ENCODE results near the gene CCDC88C. TPM values are rescaled to one million over a fixed set of nuclear protein-coding genes. Genes with fewer than 3 reads are reported as not detected.
A peak's percentile ranks its signal among the peaks of the same experiment; 100 is the strongest.

CCDC88C gene
- total and polyA plus RNA-seq, 2 experiments from 2014 or later = 23.6 to 60.7 TPM

DNA sequence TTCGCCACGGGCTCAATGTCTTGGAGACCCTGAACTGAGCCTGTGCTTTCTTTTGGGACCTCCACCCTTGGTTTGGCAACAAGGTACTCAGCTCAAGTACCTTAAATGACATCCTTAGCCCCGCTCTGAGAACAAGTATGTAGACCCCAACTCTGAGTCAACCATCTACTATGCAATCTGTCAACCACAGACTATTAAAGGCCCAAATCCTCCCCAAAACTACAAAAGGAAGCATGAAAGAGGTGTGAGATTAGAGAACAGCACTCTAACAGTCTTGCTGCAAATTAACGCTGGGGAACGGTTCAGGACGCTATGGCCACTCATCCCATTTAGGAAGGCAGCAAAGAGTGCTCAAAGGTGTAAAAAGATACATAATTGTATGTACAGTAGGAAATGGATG, 52.1 kb downstream of the CCDC88C start:
- H2AFZ ChIP-seq = no peak overlapping the region
- peaks cover 33% of the 10 kb centered on the region for H4K20me1 ChIP-seq (replicated peaks; ENCODE audit: insufficient read depth)
- no peaks in the 10 kb centered on the region for H3F3A ChIP-seq (replicated peaks; ENCODE audit: low read depth)
- H3K9me2 ChIP-seq (ENCODE audit: insufficient read depth) = no peaks in the 10 kb centered on the region
- H3K4me2 ChIP-seq = no peak overlapping the region
- peaks cover 92% of the 10 kb centered on the region for H3K79me2 ChIP-seq (replicated peaks; ENCODE audit: insufficient read depth)
- H3K4me1 ChIP-seq (ENCODE audit: insufficient read depth) = peaks cover 23% of the 10 kb centered on the region; the same call in 1 of the 2 replicates
- H3K36me3 ChIP-seq (ENCODE audit: insufficient read depth) = no peaks in the 10 kb centered on the region
- Mint-ChIP-seq H3K4me1 (peaks cover 49% of the 10 kb centered on the region), H3K4me3 (no peak overlapping the region), H3K27ac (no peak overlapping the region), H3K36me3 (ENCODE audit: low read depth) (no peaks in the 10 kb centered on the region), H3K27me3 (ENCODE audit: insufficient read depth, low read depth, poor library complexity) (peaks cover 12% of the 10 kb centered on the region), H3K9me3 (no peaks in the 10 kb centered on the region)
- H3K27ac ChIP-seq (ENCODE audit: low read depth) = no peak overlapping the region
- no peaks in the 10 kb centered on the region for H3K27me3 ChIP-seq (ENCODE audit: insufficient read depth)
- DNase-seq (ENCODE audit: low spot score) (no peak), ATAC-seq (no peak)
- no peak overlapping the region for H3K4me3 ChIP-seq
- TF ChIP-seq EZH2 (IDR thresholded peaks at IDR 0.05; ENCODE audit: low read depth, unreplicated experiment) (no peak), POLR2AphosphoS5 (IDR thresholded peaks at IDR 0.05; ENCODE audit: low read depth) (no peak), STAT1 (IDR thresholded peaks at IDR 0.05; ENCODE audit: unreplicated experiment) (no peak), ZNF462 (CRISPR knock-in tag; IDR thresholded peaks at IDR 0.05) (no peak)

GRCh38 chr14:91364524-91365270, 52.9 kb downstream of the CCDC88C start:
- Histone ChIP-seq H3K36me3 (ENCODE audit: insufficient read depth) (no peaks in the 10 kb centered on the region), H3K4me3 (no peak overlapping the region), H3K9me2 (ENCODE audit: insufficient read depth) (no peaks in the 10 kb centered on the region), H3K4me2 (no peak overlapping the region), H3K27me3 (ENCODE audit: insufficient read depth) (no peaks in the 10 kb centered on the region), H3K79me2 (replicated peaks; ENCODE audit: insufficient read depth) (peaks cover 85% of the 10 kb centered on the region), H2AFZ (no peak overlapping the region), H4K20me1 (replicated peaks; ENCODE audit: insufficient read depth) (peaks cover 33% of the 10 kb centered on the region), H3K4me1 (ENCODE audit: insufficient read depth) (peaks cover 14% of the 10 kb centered on the region; the same call in 1 of the 2 replicates), H3K27ac (ENCODE audit: low read depth) (no peak overlapping the region), H3F3A (replicated peaks; ENCODE audit: low read depth) (no peaks in the 10 kb centered on the region)
- peaks cover 40% of the 10 kb centered on the region for H3K4me1 Mint-ChIP-seq
- no peak overlapping the region for H3K4me3 Mint-ChIP-seq
- DNase-seq (ENCODE audit: low spot score) = no peak
- H3K36me3 Mint-ChIP-seq (ENCODE audit: low read depth) = no peaks in the 10 kb centered on the region
- peak overlapping the region; percentile 52; the same call in 1 of the 2 replicates for H3K27ac Mint-ChIP-seq
- no peaks in the 10 kb centered on the region for H3K9me3 Mint-ChIP-seq
- ATAC-seq = no peak
- peaks cover 8% of the 10 kb centered on the region for H3K27me3 Mint-ChIP-seq (ENCODE audit: insufficient read depth, low read depth, poor library complexity)
- no peak for TF ChIP-seq EZH2phosphoT487 (IDR thresholded peaks at IDR 0.05; ENCODE audit: unreplicated experiment)
- TF ChIP-seq JUNB (IDR thresholded peaks at IDR 0.05; ENCODE audit: unreplicated experiment) = no peak
